Measurements from ENCODE around the gene MACIR. TPM values are rescaled to one million over a fixed set of nuclear protein-coding genes. Genes with fewer than 3 reads are reported as not detected.
A peak's percentile ranks its signal among the peaks of the same experiment; 100 is the strongest.

Gene MACIR
- total and polyA plus RNA-seq, 10 of the 15 experiments (the other 5 are each of a cell fraction or from before 2014, with no cell fraction given), result 2.1 to 16.1 (median 10.8) TPM

DNA sequence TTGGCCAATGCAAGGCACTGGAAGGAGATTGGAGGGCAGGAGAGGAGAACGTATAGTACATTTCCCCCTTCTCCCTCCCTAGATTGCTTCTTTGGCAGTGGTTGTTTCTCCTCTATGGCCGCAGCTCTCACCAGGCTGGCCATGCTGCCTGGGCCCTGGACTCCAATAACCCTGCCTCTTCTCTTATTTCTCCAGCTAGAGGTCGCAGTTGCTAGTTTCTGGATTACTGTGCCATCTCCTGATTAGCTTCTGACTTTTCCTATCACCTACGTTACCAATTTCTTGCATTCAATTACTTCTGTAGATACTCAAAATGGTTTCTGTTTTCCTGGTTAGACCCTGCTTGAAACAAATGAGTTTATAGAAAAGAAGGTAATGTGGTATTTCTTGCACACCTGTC, 2.4 kb upstream of the MACIR start:
- intact Hi-C loops (cut with micrococcal nuclease; ENCODE audit: unreplicated experiment) (loop anchor here (1.0 kb wide), 1 partner anchor 219 kb away; no protein-coding TSS in a partner anchor), in situ Hi-C loops (cut with MboI) (no loop called here)
- H2AFZ ChIP-seq (ENCODE audit: control insufficient read depth, low read depth, low read length), result no peak overlapping the region
- POLR2A ChIA-PET, result interaction anchor here (1.2 kb wide), 1 partner anchor 219 kb away, joined by 3 read pairs; no protein-coding TSS in a partner anchor
- 57% methylated on average over 4 of the region's 4 CpGs for whole genome bisulfite sequencing (ENCODE audit: insufficient coverage, insufficient replicate concordance, low lambda C conversion rate, missing lambda C conversion rate)
- no peaks in the 10 kb centered on the region for H4K20me1 ChIP-seq (ENCODE audit: control insufficient read depth, insufficient read depth)
- no peak overlapping the region for H3K9ac ChIP-seq (ENCODE audit: control insufficient read depth, insufficient read depth, low read length)
- no peaks in the 10 kb centered on the region for H3K9me3 ChIP-seq (replicated peaks; ENCODE audit: control insufficient read depth, insufficient read depth, low read length)
- SMC1A ChIA-PET (ENCODE audit: uncharacterized antibody, unreplicated experiment), result interaction anchor here (0.6 to 9.1 kb wide), 18 partner anchors 10 to 221 kb away, joined by 3 to 64 read pairs (median 4); no protein-coding TSS in a partner anchor
- no TSS peak for BruUV-seq (replicated peaks)
- no peak overlapping the region for H3K27ac ChIP-seq (ENCODE audit: control insufficient read depth, insufficient read depth)
- no peaks in the 10 kb centered on the region for H3K27me3 ChIP-seq (replicated peaks in 1 of 2; ENCODE audit: control insufficient read depth in 2 of 2, insufficient read depth in 2 of 2, low read length in 1 of 2)
- FAIRE-seq (peak; percentile 62), DNase-seq (ENCODE audit: low read depth, low spot score) (no peak), ATAC-seq (no peak)
- no peak overlapping the region for H3K4me3 ChIP-seq
- H3K4me2 ChIP-seq (ENCODE audit: control insufficient read depth, insufficient read depth), result no peak overlapping the region
- peaks cover 18% of the 10 kb centered on the region for H3K79me2 ChIP-seq (ENCODE audit: control insufficient read depth, insufficient read depth, low read length)
- CTCF ChIA-PET, result interaction anchor here (0.6 to 7.7 kb wide), 25 partner anchors 12 to 575 kb away, joined by 3 to 77 read pairs (median 5); no protein-coding TSS in a partner anchor
- TF ChIP-seq, protein P1, sequence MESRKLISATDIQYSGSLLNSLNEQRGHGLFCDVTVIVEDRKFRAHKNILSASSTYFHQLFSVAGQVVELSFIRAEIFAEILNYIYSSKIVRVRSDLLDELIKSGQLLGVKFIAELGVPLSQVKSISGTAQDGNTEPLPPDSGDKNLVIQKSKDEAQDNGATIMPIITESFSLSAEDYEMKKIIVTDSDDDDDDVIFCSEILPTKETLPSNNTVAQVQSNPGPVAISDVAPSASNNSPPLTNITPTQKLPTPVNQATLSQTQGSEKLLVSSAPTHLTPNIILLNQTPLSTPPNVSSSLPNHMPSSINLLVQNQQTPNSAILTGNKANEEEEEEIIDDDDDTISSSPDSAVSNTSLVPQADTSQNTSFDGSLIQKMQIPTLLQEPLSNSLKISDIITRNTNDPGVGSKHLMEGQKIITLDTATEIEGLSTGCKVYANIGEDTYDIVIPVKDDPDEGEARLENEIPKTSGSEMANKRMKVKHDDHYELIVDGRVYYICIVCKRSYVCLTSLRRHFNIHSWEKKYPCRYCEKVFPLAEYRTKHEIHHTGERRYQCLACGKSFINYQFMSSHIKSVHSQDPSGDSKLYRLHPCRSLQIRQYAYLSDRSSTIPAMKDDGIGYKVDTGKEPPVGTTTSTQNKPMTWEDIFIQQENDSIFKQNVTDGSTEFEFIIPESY (IDR thresholded peaks at IDR 0.05), result no peak
- TF ChIP-seq SMC3 (IDR thresholded peaks at IDR 0.05; ENCODE audit: borderline replicate concordance, low read length) (peak; percentile 42; the same call in 1 of the 2 replicates), RAD21 (IDR thresholded peaks at IDR 0.05; ENCODE audit: insufficient read depth, low read depth, low read length) (peak; percentile 43)
- TF ChIP-seq, protein P2, sequence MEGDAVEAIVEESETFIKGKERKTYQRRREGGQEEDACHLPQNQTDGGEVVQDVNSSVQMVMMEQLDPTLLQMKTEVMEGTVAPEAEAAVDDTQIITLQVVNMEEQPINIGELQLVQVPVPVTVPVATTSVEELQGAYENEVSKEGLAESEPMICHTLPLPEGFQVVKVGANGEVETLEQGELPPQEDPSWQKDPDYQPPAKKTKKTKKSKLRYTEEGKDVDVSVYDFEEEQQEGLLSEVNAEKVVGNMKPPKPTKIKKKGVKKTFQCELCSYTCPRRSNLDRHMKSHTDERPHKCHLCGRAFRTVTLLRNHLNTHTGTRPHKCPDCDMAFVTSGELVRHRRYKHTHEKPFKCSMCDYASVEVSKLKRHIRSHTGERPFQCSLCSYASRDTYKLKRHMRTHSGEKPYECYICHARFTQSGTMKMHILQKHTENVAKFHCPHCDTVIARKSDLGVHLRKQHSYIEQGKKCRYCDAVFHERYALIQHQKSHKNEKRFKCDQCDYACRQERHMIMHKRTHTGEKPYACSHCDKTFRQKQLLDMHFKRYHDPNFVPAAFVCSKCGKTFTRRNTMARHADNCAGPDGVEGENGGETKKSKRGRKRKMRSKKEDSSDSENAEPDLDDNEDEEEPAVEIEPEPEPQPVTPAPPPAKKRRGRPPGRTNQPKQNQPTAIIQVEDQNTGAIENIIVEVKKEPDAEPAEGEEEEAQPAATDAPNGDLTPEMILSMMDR (IDR thresholded peaks at IDR 0.05 in 2 of 3, conservative IDR thresholded peaks at IDR 0.05 in 1 of 3; ENCODE audit: control insufficient read depth in 2 of 3, extremely low read depth in 1 of 3, insufficient read depth in 1 of 3, low read depth in 3 of 3, low read length in 3 of 3), result peak; percentile 16 to 50 (median 43); a peak in 3 of 6 replicates
- H3K4me1 ChIP-seq (ENCODE audit: control insufficient read depth, insufficient read depth, low read length), result no peaks in the 10 kb centered on the region; the same call in 1 of the 2 replicates
- H3K36me3 ChIP-seq (ENCODE audit: control insufficient read depth in 2 of 2, insufficient read depth in 2 of 2, low read length in 1 of 2), result no peaks in the 10 kb centered on the region
- RAD21 ChIA-PET (ENCODE audit: unreplicated experiment), result interaction anchor here (0.7 to 3.3 kb wide), 6 partner anchors 14 to 219 kb away, joined by 3 to 21 read pairs (median 5); no protein-coding TSS in a partner anchor
